HUES64 (cell line): ENCODE results near the gene RAPGEF5.

Experiments used
- H3K27ac ChIP-seq: 2 replicates; pipeline ENCODE4 v1.7.0; 2013; ENCODE audit warnings: low read depth, low read length, inconsistent platforms
- H3K27me3 ChIP-seq: 2 replicates; pipeline ENCODE4 v1.6.1; 2013; ENCODE audit warnings: mild to moderate bottlenecking, low read length; ENCODE audit not compliant: insufficient read depth
- H3K36me3 ChIP-seq: 2 replicates; pipeline ENCODE4 v1.6.1; 2013; ENCODE audit warnings: mild to moderate bottlenecking, low read length; ENCODE audit not compliant: insufficient read depth
- H3K4me1 ChIP-seq: 2 replicates; pipeline ENCODE4 v1.6.1; 2013; ENCODE audit warnings: mild to moderate bottlenecking, low read length, moderate library complexity; ENCODE audit not compliant: insufficient read depth
- H3K4me3 ChIP-seq: 2 replicates; pipeline ENCODE4 v1.5.1; 2013; ENCODE audit warnings: mild to moderate bottlenecking, low read length, moderate library complexity
- H3K9ac ChIP-seq: 2 replicates; pipeline ENCODE4 v1.6.1; 2013; ENCODE audit warnings: mild to moderate bottlenecking, low read depth, low read length
- H3K9me3 ChIP-seq: 2 replicates; pipeline ENCODE4 v1.6.1; 2013; ENCODE audit warnings: low read depth, low read length; ENCODE audit not compliant: insufficient read depth
- WGBS: fragments of 150-250, 120-280 bp; methylation state at CpG from one replicate; pipeline ENCODE4 v1.1.7; 2013; ENCODE audit warnings: missing lambda C conversion rate; 5-methylcytosine and 5-hydroxymethylcytosine counted together

Gene RAPGEF5

DNA sequence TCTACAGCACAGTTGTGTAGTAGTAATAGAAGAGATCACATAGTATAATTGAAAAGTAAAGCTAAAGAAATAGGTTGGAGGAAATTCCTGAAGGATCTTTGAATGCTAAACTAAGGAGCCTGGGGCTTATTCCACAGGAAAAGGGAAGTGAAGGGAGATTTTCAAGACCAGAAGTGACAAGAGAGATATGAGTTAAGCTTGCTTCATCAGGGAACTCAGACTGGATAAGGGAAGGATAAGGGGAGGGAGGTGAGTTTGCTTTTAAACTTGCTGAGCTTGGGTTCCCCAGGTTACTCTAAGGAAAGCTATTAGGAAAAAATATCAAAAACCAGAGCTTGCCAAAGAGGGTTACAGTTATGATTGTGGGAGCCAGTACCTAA lies 182.4 kb downstream of the RAPGEF5 start:
- Histone ChIP-seq H3K4me3 (no peak overlapping the region), H3K27ac (no peak overlapping the region), H3K4me1 (peaks cover 7% of the 10 kb centered on the region; the same call in 1 of the 2 replicates), H3K36me3 (no peaks in the 10 kb centered on the region), H3K9me3 (peaks cover under 1% of the 10 kb centered on the region; the same call in 1 of the 2 replicates), H3K9ac (no peak overlapping the region), H3K27me3 (no peaks in the 10 kb centered on the region)

DNA sequence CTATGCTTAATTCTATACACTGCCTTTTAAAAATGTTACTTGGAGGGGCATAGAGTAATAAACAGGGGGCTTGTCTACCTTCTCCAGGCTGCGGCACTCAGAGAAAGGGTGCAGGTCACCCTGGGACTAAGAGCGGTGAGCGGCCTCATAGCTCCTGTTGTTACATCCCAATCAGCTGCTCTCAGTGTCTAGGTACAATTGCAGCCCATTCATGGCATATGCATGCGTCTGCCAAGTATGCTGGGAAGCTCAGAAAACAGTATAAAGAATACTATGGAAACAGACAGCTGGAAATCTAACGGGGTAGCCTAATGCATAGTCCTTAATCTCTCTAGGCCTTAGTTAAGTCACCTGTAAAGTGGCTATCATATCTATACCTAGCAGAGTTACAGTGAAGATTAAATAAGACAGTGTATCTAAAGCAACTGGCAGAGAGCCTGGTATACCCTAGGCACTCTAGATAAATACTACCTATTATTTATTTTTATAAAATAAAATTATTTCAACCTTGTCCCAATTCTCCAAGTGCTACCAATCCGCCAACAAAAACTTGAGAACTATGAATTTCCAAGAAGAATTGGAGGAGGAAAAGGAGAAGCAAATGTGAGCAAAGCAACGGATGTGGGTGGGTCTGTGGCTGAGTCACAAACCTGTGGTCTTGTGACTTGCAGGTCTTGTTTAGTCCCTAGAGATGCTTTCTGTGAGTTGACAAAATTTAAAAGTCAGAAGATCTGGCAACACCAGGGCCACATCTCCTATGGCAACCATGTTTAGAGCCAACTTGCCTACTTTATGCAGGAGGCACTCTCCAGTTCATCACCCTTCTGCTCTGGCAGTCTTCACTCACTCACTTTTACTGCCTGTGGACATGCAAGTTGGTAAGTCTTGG lies 183.0 kb downstream of the RAPGEF5 start:
- WGBS: 89% methylated on average over 7 of the region's 7 CpGs
- no peak overlapping the region for H3K27ac ChIP-seq

GRCh38 chr7:22168129-22168634 lies 188.8 kb downstream of the RAPGEF5 start:
- H3K9me3 ChIP-seq: no peaks in the 10 kb centered on the region
- no peak overlapping the region for H3K9ac ChIP-seq
- H3K4me1 ChIP-seq: no peaks in the 10 kb centered on the region
- no peaks in the 10 kb centered on the region for H3K27me3 ChIP-seq
- no peak overlapping the region for H3K27ac ChIP-seq
- H3K4me3 ChIP-seq: no peak overlapping the region
- peaks cover 10% of the 10 kb centered on the region; the same call in 1 of the 2 replicates for H3K36me3 ChIP-seq
- WGBS: 81% methylated on average over 1 of the region's 1 CpG

More for the DNA sequence above, 183.0 kb downstream of the RAPGEF5 start:
- Histone ChIP-seq H3K9ac (no peak overlapping the region), H3K27me3 (no peaks in the 10 kb centered on the region), H3K4me1 (peaks cover 3% of the 10 kb centered on the region; the same call in 1 of the 2 replicates), H3K9me3 (no peaks in the 10 kb centered on the region), H3K4me3 (no peak overlapping the region), H3K36me3 (no peaks in the 10 kb centered on the region)

DNA sequence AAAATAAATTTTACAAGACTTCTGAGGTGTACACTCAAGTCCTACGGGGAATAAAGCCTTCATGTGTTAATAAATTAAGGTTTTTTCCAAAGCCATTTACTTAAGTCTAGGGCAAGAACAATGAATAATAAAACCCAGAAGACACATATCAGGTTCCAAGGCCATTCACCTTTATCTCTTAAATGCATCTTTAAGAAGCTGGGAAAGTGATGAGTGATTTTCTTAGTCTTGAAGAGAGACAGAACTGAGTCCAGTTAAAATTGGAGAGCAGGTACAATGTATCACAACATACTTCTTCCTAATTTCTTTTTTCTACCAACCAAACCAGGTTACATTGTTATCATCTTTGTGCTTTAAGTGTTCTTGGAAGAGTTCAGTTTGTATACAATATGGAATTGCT lies 189.5 kb downstream of the RAPGEF5 start:
- 100% methylated on average over 1 of the region's 1 CpG for WGBS
- peaks cover 10% of the 10 kb centered on the region; the same call in 1 of the 2 replicates for H3K36me3 ChIP-seq

GRCh38 chr7:22166928-22167327 lies 190.0 kb downstream of the RAPGEF5 start:
- Histone ChIP-seq H3K9ac (no peak overlapping the region), H3K27ac (no peak overlapping the region), H3K4me3 (no peak overlapping the region), H3K9me3 (no peaks in the 10 kb centered on the region), H3K4me1 (no peaks in the 10 kb centered on the region), H3K36me3 (peaks cover 10% of the 10 kb centered on the region; the same call in 1 of the 2 replicates), H3K27me3 (no peaks in the 10 kb centered on the region)
- 90% methylated on average over 2 of the region's 2 CpGs for WGBS

More for the DNA sequence above, 189.5 kb downstream of the RAPGEF5 start:
- Histone ChIP-seq H3K9ac (no peak overlapping the region), H3K4me1 (no peaks in the 10 kb centered on the region), H3K4me3 (no peak overlapping the region), H3K9me3 (no peaks in the 10 kb centered on the region), H3K27ac (no peak overlapping the region), H3K27me3 (no peaks in the 10 kb centered on the region)

GRCh38 chr7:22159341-22159740 lies 197.6 kb downstream of the RAPGEF5 start:
- 48% methylated on average over 2 of the region's 2 CpGs for WGBS
- no peak overlapping the region for H3K4me3 ChIP-seq
- no peaks in the 10 kb centered on the region for H3K27me3 ChIP-seq
- peaks cover 23% of the 10 kb centered on the region for H3K36me3 ChIP-seq
- H3K9ac ChIP-seq: no peak overlapping the region
- H3K9me3 ChIP-seq: no peaks in the 10 kb centered on the region
- no peak overlapping the region for H3K27ac ChIP-seq
- H3K4me1 ChIP-seq: peaks cover 2% of the 10 kb centered on the region

DNA sequence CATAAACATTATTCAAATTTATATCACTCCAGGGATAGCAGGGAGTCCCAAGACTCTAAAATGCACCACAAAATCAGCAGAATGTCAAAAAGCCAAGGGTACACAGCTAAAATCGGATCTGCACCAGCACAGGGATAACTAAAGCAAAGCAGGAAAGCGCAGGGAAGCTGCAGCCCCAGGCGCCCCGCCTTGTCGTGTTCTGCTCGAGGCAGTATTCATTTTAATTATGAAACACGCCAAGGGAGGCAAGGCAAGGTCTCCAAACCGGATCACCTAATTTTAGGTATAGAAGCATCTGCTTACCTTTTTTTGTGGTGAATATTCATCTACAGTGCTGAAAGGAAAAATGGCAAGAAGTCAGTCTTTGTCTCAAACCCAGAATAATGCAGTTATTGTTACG lies 199.4 kb downstream of the RAPGEF5 start:
- Histone ChIP-seq H3K9ac (no peak overlapping the region), H3K27ac (no peak overlapping the region), H3K9me3 (no peaks in the 10 kb centered on the region), H3K27me3 (no peaks in the 10 kb centered on the region), H3K4me3 (no peak overlapping the region), H3K36me3 (peaks cover 23% of the 10 kb centered on the region), H3K4me1 (peaks cover 19% of the 10 kb centered on the region)
- 93% methylated on average over 9 of the region's 9 CpGs for WGBS

GRCh38 chr7:22156205-22156604 lies 200.7 kb downstream of the RAPGEF5 start:
- H3K36me3 ChIP-seq: peaks cover 23% of the 10 kb centered on the region
- no peaks in the 10 kb centered on the region for H3K27me3 ChIP-seq
- peaks cover 19% of the 10 kb centered on the region for H3K4me1 ChIP-seq
- H3K9me3 ChIP-seq: no peaks in the 10 kb centered on the region
- no peak overlapping the region for H3K4me3 ChIP-seq
- no peak overlapping the region for H3K27ac ChIP-seq
- 93% methylated on average over 4 of the region's 4 CpGs for WGBS
- H3K9ac ChIP-seq: no peak overlapping the region

DNA sequence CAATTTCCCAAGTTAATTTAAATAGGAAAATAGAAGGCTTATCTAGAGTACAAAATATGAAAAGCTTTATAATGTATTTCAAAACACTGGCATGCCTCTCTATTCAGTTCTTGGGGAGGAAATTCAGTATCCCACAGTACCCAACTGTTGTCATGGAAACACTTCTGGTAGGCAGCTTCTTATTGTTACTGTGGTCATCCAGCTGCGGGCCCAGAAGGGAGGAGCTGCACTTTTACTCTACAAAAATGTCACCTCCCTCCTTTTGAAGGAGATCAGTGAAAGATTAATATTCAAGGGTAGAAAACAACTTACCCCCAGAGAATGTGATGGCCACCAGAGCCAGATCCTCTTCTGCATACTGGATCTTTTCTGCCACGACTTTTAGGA lies 202.8 kb downstream of the RAPGEF5 start:
- Histone ChIP-seq H3K9me3 (no peaks in the 10 kb centered on the region), H3K4me1 (peaks cover 19% of the 10 kb centered on the region), H3K9ac (no peak overlapping the region), H3K27me3 (no peaks in the 10 kb centered on the region), H3K4me3 (no peak overlapping the region), H3K27ac (peak overlapping the region; percentile 67; the same call in 1 of the 2 replicates), H3K36me3 (peaks cover 23% of the 10 kb centered on the region)
- 51% methylated on average over 2 of the region's 2 CpGs for WGBS

DNA sequence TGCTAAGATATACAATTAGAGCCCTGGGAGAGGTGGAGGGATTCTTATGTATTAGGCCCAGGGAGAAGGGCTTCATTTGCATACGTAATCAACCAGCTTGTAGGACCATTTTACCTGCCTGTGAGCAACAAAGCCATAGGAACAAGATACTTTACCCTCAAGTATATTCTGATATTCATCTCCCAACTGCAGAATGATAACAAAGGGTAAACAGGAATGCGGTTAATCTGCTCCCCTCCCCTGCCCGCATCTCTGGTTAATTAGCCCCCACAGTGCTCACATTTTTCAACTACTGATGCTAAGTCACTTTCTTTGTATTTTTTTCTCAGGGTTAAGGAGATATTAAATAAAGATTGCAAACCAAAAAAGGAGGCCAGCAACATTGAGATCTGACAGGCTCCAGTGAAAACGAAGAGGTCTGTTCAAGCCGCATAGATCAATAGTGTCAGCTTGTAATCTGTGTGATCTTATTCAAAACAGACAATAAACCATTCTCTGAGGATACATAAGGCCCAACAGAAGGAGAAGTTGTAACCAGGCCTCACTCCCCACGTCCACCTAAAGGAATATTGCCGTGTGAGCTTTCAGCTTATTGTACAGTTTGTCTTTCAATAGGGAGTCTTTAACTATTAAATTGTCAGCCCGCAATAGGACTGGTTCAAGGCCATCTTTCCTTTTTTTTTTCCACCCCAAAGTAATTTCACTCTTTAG lies 203.4 kb downstream of the RAPGEF5 start:
- H3K27ac ChIP-seq: peak overlapping the region; percentile 67; the same call in 1 of the 2 replicates
- no peak overlapping the region for H3K4me3 ChIP-seq
- H3K9ac ChIP-seq: no peak overlapping the region
- H3K27me3 ChIP-seq: no peaks in the 10 kb centered on the region
- H3K36me3 ChIP-seq: peaks cover 26% of the 10 kb centered on the region
- H3K9me3 ChIP-seq: no peaks in the 10 kb centered on the region
- WGBS: 54% methylated on average over 7 of the region's 8 CpGs
- H3K4me1 ChIP-seq: peaks cover 19% of the 10 kb centered on the region

DNA sequence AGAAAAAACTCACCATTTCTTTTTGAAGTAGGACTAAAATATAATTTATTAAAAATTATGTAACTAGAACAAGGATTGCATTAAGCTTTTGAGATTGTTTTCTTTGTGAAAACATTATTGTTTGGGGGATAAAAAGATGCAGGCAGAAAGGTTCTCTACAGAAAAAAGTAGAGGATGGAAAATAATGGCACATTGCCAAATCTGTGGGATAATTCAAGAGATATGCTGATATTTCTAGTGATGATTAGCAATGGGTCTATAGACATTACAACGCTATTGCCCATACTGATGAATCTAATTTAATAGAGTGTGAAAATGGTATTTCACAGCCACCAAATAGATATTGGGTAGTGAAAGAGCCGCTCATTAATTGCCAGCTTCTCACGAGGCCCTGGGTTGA lies 204.3 kb downstream of the RAPGEF5 start:
- Histone ChIP-seq H3K36me3 (peaks cover 22% of the 10 kb centered on the region), H3K27me3 (no peaks in the 10 kb centered on the region), H3K4me3 (no peak overlapping the region), H3K9me3 (no peaks in the 10 kb centered on the region), H3K27ac (no peak overlapping the region), H3K4me1 (peaks cover 19% of the 10 kb centered on the region), H3K9ac (no peak overlapping the region)
- 89% methylated on average over 3 of the region's 3 CpGs for WGBS
